Measurements from ENCODE around the gene APBA2. TPM values are rescaled to one million over a fixed set of nuclear protein-coding genes. Genes with fewer than 3 reads are reported as not detected.
A peak's percentile ranks its signal among the peaks of the same experiment; 100 is the strongest.
"Not testable (repeated sequence)": the region's sequence is repeated elsewhere in the genome, so short reads cannot be mapped to it uniquely, and the experiment has no call there.

Gene APBA2
- total RNA-seq, 2 experiments from 2014 or later = 12.8 to 17.5 TPM

DNA sequence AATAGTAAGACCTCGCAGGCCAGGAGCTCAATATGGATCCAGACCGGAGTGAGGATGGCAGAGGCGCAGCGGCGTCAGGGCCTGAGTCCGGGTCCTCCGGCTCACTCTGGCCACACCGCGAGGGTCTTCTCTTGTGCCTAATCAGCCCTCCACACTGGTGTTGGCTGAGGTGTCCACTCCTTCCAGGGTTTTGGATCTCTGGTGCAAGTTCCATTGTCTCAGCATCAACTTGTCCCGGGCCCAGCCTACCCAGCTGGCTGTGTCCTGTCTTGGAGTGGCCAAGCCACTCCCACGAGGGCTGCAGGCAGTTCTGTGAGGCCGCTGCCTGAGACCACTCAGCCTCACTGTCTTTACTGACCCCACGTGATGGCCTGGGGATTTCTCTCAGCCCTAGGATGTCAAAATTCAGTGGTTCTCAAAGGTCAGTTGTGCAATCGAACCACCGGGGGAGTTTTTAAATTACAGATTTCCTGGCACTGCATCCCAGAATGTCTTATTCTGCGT, 24.7 kb upstream of the APBA2 start:
- DNase-seq (no peak), ATAC-seq (no peak)
- Mint-ChIP-seq H3K27ac (no peak overlapping the region), H3K36me3 (ENCODE audit: low read depth) (no peaks in the 10 kb centered on the region), H3K4me3 (no peak overlapping the region), H3K4me1 (no peaks in the 10 kb centered on the region), H3K27me3 (no peaks in the 10 kb centered on the region), H3K9me3 (ENCODE audit: low read depth) (no peaks in the 10 kb centered on the region)
- intact Hi-C loops (cut with DNase I, micrococcal nuclease) = no loop called here
- POLR2A ChIA-PET = no interaction called here
- CTCF ChIA-PET = interaction anchor here (0.6 to 0.8 kb wide), 2 partner anchors 10 to 138 kb away, joined by 3 read pairs; no protein-coding TSS in a partner anchor

DNA sequence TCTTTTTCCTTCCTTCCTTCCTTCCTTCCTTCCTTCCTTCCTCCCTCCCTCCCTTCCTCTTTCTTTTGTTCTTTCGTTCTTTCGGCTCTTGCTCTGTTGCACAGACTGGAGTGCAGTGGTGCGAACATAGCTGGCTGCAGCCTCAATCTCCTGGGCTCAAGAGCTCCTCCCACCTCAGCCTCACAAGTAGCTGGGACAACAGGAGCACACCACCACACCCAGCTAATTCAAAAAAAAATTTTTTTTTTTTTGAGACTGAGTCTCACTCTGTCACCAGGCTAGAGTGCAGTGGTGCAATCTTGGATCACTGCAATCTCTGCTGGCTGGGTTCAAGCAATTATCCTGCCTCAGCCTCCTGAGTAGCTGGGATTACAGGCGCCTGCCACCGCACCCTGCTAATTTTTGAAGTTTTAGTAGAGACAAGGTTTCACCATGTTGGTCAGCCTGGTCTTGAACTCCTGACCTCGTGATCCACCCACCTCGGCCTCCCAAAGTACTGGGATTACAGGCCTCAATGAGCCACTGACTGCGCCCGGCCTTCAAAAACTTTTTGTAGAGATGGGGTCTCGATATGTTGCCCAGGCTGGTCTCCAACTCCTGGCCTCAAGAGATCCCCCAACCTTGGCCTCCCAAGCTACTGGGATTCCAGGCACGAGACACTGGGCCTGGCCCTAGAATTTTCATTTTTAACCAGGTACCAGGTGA, 24.0 kb upstream of the APBA2 start:
- intact Hi-C loops (cut with DNase I, micrococcal nuclease); POLR2A ChIA-PET; H3K27ac Mint-ChIP-seq; H3K27me3 Mint-ChIP-seq; H3K4me3 Mint-ChIP-seq; H3K4me1 Mint-ChIP-seq; H3K9me3 Mint-ChIP-seq (ENCODE audit: low read depth); DNase-seq; H3K36me3 Mint-ChIP-seq (ENCODE audit: low read depth); ATAC-seq: not testable (repeated sequence)
- CTCF ChIA-PET = interaction anchor here (0.6 kb wide), 1 partner anchor 9 kb away, joined by 3 read pairs; no protein-coding TSS in a partner anchor

DNA sequence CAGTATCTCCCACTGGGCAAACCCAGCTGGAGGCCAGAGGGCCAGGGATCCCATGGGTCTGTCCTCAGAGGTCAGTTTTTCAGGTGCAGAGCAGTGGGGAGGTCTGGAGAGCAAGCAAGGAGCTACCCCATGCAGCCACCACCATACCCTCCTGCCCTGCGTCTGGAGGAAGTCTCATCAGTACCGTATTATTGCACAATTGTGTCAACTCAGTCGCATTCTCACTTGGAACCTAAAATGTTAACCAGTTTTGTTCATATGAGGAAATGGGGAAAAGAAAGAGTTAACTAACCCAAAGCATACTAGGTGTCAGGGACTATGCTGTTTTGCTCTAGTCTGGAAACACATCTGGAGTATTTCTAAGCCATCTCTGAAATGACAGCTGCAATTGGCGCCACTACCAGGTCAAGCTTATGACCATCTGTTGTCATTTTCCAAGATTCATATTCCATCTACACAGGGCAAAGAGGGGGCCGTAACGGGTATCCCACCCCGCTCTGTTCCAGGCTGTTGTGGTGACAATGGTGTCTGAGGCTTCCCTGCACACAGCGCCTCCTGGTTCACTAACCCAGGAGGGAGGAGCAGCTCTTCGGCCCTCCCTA, 16.9 kb upstream of the APBA2 start:
- DNase-seq = no peak
- intact Hi-C loops (cut with DNase I, micrococcal nuclease) = no loop called here
- Mint-ChIP-seq H3K27ac (no peak overlapping the region), H3K9me3 (ENCODE audit: low read depth) (no peaks in the 10 kb centered on the region), H3K4me3 (no peak overlapping the region), H3K27me3 (no peaks in the 10 kb centered on the region), H3K4me1 (no peaks in the 10 kb centered on the region), H3K36me3 (ENCODE audit: low read depth) (no peaks in the 10 kb centered on the region)
- ChIA-PET POLR2A (no interaction called here), CTCF (no interaction called here)
- ATAC-seq = no peak

DNA sequence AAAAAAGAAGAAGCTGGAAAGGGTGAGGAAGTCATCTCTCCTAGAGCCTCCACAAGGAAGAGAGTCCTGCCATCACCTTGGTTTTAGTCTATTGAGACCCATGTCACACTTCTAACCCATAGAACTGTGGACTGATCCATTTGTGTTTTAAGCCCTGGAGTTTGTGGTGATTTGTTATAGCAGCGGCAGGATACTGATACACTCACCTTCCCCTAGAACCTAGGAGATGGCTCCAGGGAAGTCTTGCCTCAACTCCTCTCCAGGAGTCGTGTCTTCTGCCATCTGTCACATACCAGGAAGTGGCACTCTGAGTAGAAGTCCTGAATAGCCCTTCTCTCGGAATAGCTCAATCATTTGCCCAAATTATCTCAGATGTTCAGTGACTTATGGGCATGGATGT, 14.6 kb upstream of the APBA2 start:
- Mint-ChIP-seq H3K27ac (no peak overlapping the region), H3K27me3 (no peaks in the 10 kb centered on the region), H3K36me3 (ENCODE audit: low read depth) (no peaks in the 10 kb centered on the region), H3K4me1 (peaks cover 2% of the 10 kb centered on the region), H3K4me3 (no peak overlapping the region), H3K9me3 (ENCODE audit: low read depth) (no peaks in the 10 kb centered on the region)
- intact Hi-C loops (cut with DNase I, micrococcal nuclease) = no loop called here
- CTCF ChIA-PET = interaction anchor here (0.6 to 1.1 kb wide), 3 partner anchors 10 to 14 kb away, joined by 3 read pairs; no protein-coding TSS in a partner anchor
- ATAC-seq (no peak), DNase-seq (no peak)
- POLR2A ChIA-PET = no interaction called here

- POLR2A ChIA-PET = no interaction called here
- Mint-ChIP-seq H3K27me3 (no peaks in the 10 kb centered on the region), H3K4me1 (peaks cover 10% of the 10 kb centered on the region), H3K27ac (no peak overlapping the region), H3K4me3 (no peak overlapping the region), H3K9me3 (ENCODE audit: low read depth) (no peaks in the 10 kb centered on the region), H3K36me3 (ENCODE audit: low read depth) (no peaks in the 10 kb centered on the region)
- CTCF ChIA-PET = interaction anchor here (0.7 to 1.5 kb wide), 2 partner anchors 98 to 102 kb away, joined by 3 to 5 read pairs; no protein-coding TSS in a partner anchor
- DNase-seq = no peak
- intact Hi-C loops (cut with DNase I, micrococcal nuclease) = no loop called here
- ATAC-seq = no peak
These were observed 12.8 kb upstream of the APBA2 start for GRCh38 chr15:28873006-28873405.

GRCh38 chr15:28873585-28874190, 12.1 kb upstream of the APBA2 start:
- peak; percentile 26 for ATAC-seq
- Mint-ChIP-seq H3K27me3 (no peaks in the 10 kb centered on the region), H3K27ac (no peak overlapping the region), H3K36me3 (ENCODE audit: low read depth) (no peaks in the 10 kb centered on the region), H3K4me1 (peaks cover 10% of the 10 kb centered on the region), H3K9me3 (ENCODE audit: low read depth) (no peaks in the 10 kb centered on the region), H3K4me3 (no peak overlapping the region)
- CTCF ChIA-PET = interaction anchor here (1.5 kb wide), 1 partner anchor 101 kb away, joined by 5 read pairs; no protein-coding TSS in a partner anchor
- POLR2A ChIA-PET = no interaction called here
- intact Hi-C loops (cut with DNase I, micrococcal nuclease) = no loop called here
- DNase-seq = no peak

GRCh38 chr15:28875461-28876000, 10.2 kb upstream of the APBA2 start:
- ChIA-PET POLR2A (no interaction called here), CTCF (interaction anchor here (0.6 to 0.7 kb wide), 2 partner anchors 27 to 228 kb away, joined by 3 to 4 read pairs; no protein-coding TSS in a partner anchor)
- no peaks in the 10 kb centered on the region for H3K36me3 Mint-ChIP-seq (ENCODE audit: low read depth)
- H3K27me3 Mint-ChIP-seq = no peaks in the 10 kb centered on the region
- no peak overlapping the region for H3K4me3 Mint-ChIP-seq
- no peak overlapping the region for H3K27ac Mint-ChIP-seq
- ATAC-seq (no peak), DNase-seq (no peak)
- intact Hi-C loops (cut with DNase I, micrococcal nuclease) = no loop called here
- H3K4me1 Mint-ChIP-seq = peaks cover 10% of the 10 kb centered on the region
- H3K9me3 Mint-ChIP-seq (ENCODE audit: low read depth) = no peaks in the 10 kb centered on the region

- no peak for DNase-seq
- POLR2A ChIA-PET = no interaction called here
- no peak for ATAC-seq
- CTCF ChIA-PET = interaction anchor here (0.6 to 0.7 kb wide), 2 partner anchors 27 to 227 kb away, joined by 3 to 4 read pairs; no protein-coding TSS in a partner anchor
- Mint-ChIP-seq H3K27ac (no peak overlapping the region), H3K27me3 (no peaks in the 10 kb centered on the region), H3K4me1 (peaks cover 10% of the 10 kb centered on the region), H3K36me3 (ENCODE audit: low read depth) (no peaks in the 10 kb centered on the region), H3K9me3 (ENCODE audit: low read depth) (no peaks in the 10 kb centered on the region), H3K4me3 (no peak overlapping the region)
- intact Hi-C loops (cut with DNase I, micrococcal nuclease) = no loop called here
These were observed 9.5 kb upstream of the APBA2 start for GRCh38 chr15:28876131-28876844.

GRCh38 chr15:28876845-28877185, 9.0 kb upstream of the APBA2 start:
- no peaks in the 10 kb centered on the region for H3K9me3 Mint-ChIP-seq (ENCODE audit: low read depth)
- intact Hi-C loops (cut with DNase I, micrococcal nuclease) = no loop called here
- ChIA-PET CTCF (no interaction called here), POLR2A (no interaction called here)
- H3K4me3 Mint-ChIP-seq = no peak overlapping the region
- no peak for ATAC-seq
- no peak for DNase-seq
- H3K4me1 Mint-ChIP-seq = peaks cover 10% of the 10 kb centered on the region
- H3K27ac Mint-ChIP-seq = no peak overlapping the region
- no peaks in the 10 kb centered on the region for H3K36me3 Mint-ChIP-seq (ENCODE audit: low read depth)
- no peaks in the 10 kb centered on the region for H3K27me3 Mint-ChIP-seq

- POLR2A ChIA-PET = no interaction called here
- DNase-seq (no peak), ATAC-seq (no peak)
- Mint-ChIP-seq H3K27ac (no peak overlapping the region), H3K9me3 (ENCODE audit: low read depth) (no peaks in the 10 kb centered on the region), H3K27me3 (no peaks in the 10 kb centered on the region), H3K36me3 (ENCODE audit: low read depth) (no peaks in the 10 kb centered on the region), H3K4me3 (no peak overlapping the region), H3K4me1 (peaks cover 10% of the 10 kb centered on the region)
- intact Hi-C loops (cut with DNase I, micrococcal nuclease) = no loop called here
- CTCF ChIA-PET = interaction anchor here (1.5 kb wide), 2 partner anchors 10 to 230 kb away, joined by 3 to 5 read pairs; no protein-coding TSS in a partner anchor
These were observed 7.6 kb upstream of the APBA2 start for GRCh38 chr15:28878209-28878608.

- intact Hi-C loops (cut with DNase I, micrococcal nuclease) = no loop called here
- ChIA-PET POLR2A (no interaction called here), CTCF (interaction anchor here (1.5 kb wide), 1 partner anchor 229 kb away, joined by 3 read pairs; no protein-coding TSS in a partner anchor)
- DNase-seq (no peak), ATAC-seq (no peak)
- no peaks in the 10 kb centered on the region for H3K36me3 Mint-ChIP-seq (ENCODE audit: low read depth)
- H3K4me3 Mint-ChIP-seq = no peak overlapping the region
- no peaks in the 10 kb centered on the region for H3K9me3 Mint-ChIP-seq (ENCODE audit: low read depth)
- H3K4me1 Mint-ChIP-seq = peaks cover 10% of the 10 kb centered on the region
- no peaks in the 10 kb centered on the region for H3K27me3 Mint-ChIP-seq
- H3K27ac Mint-ChIP-seq = no peak overlapping the region
These were observed 6.2 kb upstream of the APBA2 start for GRCh38 chr15:28879551-28879950.
